OCI-LY7 (cell line): ENCODE measurements around the gene GALNT14.

Experiments used
- EZH2phosphoT487 ChIP-seq: fragments of 200-600 bp; sonication (generic); IDR thresholded peaks from 2 replicates; pipeline ENCODE4 v1.6.1; 2018; ENCODE audit warnings: low read depth, borderline replicate concordance, mild to moderate bottlenecking, mixed run types, antibody characterized with exemption, low read length, moderate library complexity, mixed read lengths
- TF ChIP-seq, protein P1 (sequence below): fragments of 200-600 bp; sonication (generic); conservative IDR thresholded peaks from 2 replicates; pipeline ENCODE4 v1.5.1; 2014; ENCODE audit warnings: mild to moderate bottlenecking, antibody characterized with exemption, low read length, moderate library complexity, mixed read lengths

DNA sequence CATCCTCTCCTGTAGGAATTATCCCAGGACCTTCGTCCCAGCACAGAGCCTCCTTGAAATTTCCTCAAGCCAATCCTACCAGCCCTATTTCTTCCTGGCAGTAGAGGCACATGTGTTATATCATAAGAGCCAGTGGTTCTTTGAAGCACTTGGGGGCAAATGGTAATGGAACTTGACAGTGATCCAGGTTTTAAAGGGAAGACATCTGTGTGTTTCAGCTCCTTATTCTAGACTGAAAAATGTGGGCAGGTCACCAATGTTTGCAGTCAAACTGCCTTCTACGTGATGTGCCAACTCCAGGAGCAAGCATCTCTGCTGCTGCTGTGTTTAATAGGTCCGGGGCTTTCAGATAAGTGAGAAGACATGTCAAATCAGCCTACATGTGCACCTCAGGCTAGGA is 157.1 kb downstream of the GALNT14 start:
- TF ChIP-seq EZH2phosphoT487, result no peak
- TF ChIP-seq, protein P1, sequence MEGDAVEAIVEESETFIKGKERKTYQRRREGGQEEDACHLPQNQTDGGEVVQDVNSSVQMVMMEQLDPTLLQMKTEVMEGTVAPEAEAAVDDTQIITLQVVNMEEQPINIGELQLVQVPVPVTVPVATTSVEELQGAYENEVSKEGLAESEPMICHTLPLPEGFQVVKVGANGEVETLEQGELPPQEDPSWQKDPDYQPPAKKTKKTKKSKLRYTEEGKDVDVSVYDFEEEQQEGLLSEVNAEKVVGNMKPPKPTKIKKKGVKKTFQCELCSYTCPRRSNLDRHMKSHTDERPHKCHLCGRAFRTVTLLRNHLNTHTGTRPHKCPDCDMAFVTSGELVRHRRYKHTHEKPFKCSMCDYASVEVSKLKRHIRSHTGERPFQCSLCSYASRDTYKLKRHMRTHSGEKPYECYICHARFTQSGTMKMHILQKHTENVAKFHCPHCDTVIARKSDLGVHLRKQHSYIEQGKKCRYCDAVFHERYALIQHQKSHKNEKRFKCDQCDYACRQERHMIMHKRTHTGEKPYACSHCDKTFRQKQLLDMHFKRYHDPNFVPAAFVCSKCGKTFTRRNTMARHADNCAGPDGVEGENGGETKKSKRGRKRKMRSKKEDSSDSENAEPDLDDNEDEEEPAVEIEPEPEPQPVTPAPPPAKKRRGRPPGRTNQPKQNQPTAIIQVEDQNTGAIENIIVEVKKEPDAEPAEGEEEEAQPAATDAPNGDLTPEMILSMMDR, result no peak
